GM18861 (cell line): Measurements from ENCODE around the gene BCKDHB.

Source experiments
- ATAC-seq: cut with Tn5 transposase; IDR thresholded peaks from one replicate; pipeline ENCODE4 v1.9.1; 2021; ENCODE audit not compliant: unreplicated experiment

BCKDHB gene

DNA sequence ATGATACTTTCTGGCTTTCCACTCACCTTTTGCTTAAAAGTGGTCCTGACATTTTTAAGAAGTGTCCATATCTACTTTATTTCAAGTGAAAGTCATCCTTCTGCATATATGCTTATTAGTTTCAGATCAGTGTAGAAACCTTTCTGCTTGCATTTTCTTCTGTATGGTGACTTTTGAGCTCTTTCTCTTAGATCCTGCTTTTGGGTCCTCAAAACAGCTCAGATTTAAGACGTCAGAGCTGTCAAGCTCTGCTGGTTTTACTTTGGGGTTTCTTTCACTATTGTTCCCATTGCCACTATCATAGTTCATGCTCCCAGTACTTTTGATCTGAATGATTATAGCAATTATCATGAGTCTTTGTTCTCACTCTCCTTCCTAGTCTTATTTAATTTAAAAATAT is 41.7 kb downstream of the BCKDHB start:
- ATAC-seq, result no peak

- ATAC-seq, result no peak
These were observed 45.2 kb downstream of the BCKDHB start for GRCh38 chr6:80151635-80152034.

DNA sequence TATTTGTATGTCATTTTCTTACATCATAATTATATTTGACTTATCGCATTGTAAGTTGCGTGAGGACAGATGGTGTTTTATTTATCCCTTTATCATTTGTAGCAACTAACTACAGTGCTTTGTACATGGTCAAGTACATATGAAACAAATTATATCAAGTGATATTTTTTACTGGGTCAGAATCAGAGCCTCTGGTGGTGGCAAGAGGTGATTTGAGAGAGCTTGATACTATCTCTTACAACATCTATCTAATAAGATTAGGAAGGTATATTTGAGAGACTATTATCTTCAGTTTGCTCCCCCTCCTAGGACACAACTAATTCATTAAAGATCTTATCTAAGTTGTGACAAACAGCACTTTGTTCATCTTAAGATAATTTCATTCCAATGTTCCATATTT is 47.7 kb downstream of the BCKDHB start:
- no peak for ATAC-seq

DNA sequence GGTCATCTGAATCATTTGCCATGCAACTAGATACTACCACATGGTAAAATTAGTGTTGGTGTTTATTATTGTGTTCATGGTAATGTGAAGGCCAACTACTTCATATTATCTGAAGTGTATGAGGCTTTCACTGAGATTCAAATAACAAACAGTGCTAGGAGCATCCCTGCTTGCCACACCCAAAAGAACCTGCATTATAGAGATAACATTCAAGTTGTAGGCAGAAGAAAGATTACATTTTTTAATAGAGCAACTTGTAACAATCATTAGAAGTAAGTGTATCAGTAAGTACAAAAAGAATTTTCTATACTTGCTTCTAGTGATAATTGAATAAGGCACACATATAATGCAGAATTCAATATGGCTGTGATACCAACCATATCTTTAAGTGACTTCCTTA is 49.8 kb downstream of the BCKDHB start:
- ATAC-seq, result no peak

- no peak for ATAC-seq
These were observed 52.1 kb downstream of the BCKDHB start for GRCh38 chr6:80158478-80158989.

DNA sequence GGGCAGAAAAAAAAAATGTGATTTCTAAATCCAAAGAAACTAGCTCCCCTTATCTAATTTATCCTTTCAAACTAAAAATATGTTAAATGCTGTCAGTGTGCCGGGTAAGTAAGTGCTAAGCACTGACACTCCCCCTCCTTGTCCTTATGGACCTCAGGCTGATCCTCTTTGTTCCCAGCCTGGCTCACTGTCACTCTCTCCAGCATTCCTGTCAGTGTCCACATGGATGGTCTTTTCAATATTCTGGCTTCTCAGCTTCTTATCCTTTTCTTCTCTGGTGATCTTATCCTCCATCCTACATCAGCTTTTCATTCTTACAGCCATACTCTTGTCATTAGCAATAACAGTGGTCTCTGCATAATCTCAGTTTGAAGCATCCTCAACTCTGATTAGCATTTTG is 55.0 kb downstream of the BCKDHB start:
- no peak for ATAC-seq

DNA sequence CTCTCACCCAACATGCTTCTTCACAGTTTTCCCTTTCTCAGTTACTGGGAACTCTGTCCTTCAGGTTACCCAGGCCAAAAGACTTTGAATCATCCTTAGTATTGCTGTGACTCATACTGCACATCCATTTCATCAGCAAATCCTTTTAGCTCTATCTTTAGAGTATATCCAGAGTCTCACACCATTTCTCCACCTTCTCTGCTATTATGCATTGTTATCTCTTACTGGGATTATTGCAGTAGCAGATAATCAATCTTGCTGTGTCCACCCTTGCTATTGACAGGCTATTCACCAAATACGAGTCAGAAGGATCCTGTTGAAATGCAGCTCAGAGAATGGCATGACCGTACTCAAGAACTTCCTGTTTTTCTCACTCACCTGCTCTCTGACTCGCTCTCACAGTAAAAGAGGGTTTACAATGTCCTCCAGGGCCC is 57.3 kb downstream of the BCKDHB start:
- ATAC-seq, result peak; percentile 73

- peak; percentile 95 for ATAC-seq
These were observed 58.7 kb downstream of the BCKDHB start for GRCh38 chr6:80165143-80165542.

DNA sequence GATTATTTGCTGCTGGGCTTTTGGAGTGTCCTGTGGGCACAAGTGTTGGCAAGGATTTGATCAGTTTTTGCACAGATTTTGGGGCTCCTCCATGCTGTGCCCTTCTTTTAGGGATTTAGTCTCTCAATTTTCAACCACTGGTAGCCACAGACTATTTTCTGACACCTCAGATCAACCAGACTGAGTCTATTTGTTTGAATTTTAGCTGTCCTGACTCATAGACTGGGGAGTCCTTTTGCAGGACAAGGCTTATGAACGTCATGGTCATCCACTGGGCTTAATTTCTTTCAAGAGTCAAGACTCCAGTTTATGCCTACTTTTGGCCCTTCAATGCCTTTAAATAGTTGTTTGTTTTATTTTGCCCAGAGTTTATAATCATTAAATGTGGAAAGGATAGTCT is 59.3 kb downstream of the BCKDHB start:
- ATAC-seq, result no peak

- ATAC-seq, result no peak
These were observed 64.0 kb downstream of the BCKDHB start for GRCh38 chr6:80170433-80170832.

GRCh38 chr6:80173411-80173810 is 66.9 kb downstream of the BCKDHB start:
- no peak for ATAC-seq

- ATAC-seq, result no peak
These were observed 68.6 kb downstream of the BCKDHB start for GRCh38 chr6:80174900-80175572.

DNA sequence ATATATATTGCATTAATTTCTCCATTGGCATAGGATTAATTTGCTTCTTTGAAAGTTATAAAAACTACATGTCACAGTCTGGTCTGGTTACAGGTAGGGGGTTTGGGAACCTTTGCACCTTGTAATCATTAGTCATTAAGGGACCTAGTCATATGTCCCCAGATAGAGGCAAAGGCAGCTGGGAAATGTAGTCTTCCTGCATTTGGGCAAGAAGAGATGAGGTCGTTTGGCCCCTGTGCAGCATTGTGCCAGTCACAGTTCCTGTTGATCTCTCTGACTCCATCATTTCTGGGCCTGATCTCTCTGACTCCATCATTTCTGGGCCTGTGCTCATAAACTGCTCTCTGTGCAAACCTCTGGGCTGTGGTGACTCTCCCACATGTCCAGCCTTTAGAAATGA is 73.2 kb downstream of the BCKDHB start:
- no peak for ATAC-seq

GRCh38 chr6:80181352-80182081 is 75.0 kb downstream of the BCKDHB start:
- ATAC-seq, result peak; percentile 45

- no peak for ATAC-seq
These were observed 75.8 kb downstream of the BCKDHB start for GRCh38 chr6:80182308-80182707.

- ATAC-seq, result no peak
These were observed 76.7 kb downstream of the BCKDHB start for GRCh38 chr6:80183019-80183795.

GRCh38 chr6:80185492-80185891 is 79.0 kb downstream of the BCKDHB start:
- no peak for ATAC-seq

DNA sequence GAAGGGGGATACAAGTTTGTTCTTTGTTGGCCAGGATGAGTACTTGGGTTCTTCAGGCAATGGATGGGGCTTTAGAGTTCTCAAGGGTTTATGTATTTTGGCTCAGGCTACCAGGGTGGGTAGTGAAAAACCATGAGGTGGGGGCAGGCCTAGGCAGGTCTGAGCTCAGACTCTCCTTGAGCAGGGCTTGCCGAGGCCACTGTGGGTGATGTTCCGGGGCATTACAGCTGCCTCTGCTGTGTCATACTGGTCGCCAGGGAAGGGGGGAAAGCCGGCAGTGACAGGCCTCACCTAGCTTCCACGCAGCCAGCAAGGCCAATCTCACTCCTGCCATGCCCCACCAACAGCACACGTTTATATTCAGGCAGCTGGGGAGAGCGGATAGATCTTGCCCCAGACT is 79.6 kb downstream of the BCKDHB start:
- no peak for ATAC-seq

DNA sequence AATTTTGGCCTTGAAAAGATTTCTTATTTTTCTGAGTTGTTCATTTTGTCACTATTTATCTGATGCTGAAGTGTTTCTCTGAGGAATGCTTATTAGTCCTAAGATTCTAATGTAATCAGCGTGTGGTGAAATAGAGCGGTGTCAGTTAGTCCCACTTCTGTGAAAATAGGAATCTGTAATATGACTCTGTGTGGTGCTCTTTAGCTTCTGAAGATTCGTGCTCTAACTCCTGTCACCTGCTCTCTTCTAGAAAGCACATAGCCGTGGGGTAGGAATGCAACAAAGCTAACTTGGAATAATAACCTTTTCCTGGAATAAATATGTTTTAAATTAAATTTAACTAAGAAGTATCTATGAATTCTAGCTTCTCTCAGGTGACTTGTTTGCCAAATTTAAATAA is 90.4 kb downstream of the BCKDHB start:
- no peak for ATAC-seq

- no peak for ATAC-seq
These were observed 91.0 kb downstream of the BCKDHB start for GRCh38 chr6:80197474-80197873.

DNA sequence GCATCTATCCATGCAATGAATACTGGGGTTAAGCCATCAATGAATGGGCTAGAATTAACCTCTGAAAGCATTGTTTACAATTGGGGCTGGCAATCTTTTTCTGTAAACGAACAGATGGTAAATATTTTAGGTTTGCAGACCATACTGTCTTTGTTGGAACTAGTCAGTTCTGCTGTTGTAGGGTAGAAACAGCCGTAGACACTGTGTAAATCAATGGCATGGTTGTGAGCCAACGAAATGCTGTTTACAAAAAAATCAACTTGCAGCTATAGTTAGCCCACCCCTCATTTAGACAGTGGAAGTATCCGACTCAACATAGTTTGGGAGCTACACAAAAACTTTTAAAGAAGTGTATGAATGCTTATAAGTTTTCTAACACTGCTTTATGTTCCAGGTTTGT is 91.5 kb downstream of the BCKDHB start:
- no peak for ATAC-seq

GRCh38 chr6:80203283-80203682 is 96.8 kb downstream of the BCKDHB start:
- ATAC-seq, result no peak
